Left renal cortex interstitium (tissue), 4 donors: Measurements from ENCODE around the gene MAP6. TPM values are rescaled to one million over a fixed set of nuclear protein-coding genes. Genes with fewer than 3 reads are reported as not detected.
"Not testable (repeated sequence)": the region's sequence is repeated elsewhere in the genome, so short reads cannot be mapped to it uniquely, and the experiment has no call there.

Experiments
- DNase-seq, 4 donors: peaks; one replicate each; pipeline ENCODE4 v3.0.0-alpha.2; 2013; ENCODE audit warnings: low read depth in 4 of 4, low spot score in 2 of 4, missing footprints in 1 of 4
- polyA plus RNA-seq, 4 donors: library from polyadenylated mRNA; unstranded; fragments of 120-200 nt; gene quantifications; one replicate each; pipeline ENCODE4 v1.2.1, GENCODE V29; 2013; ENCODE audit not compliant: insufficient read length in 4 of 4

Gene MAP6
- polyA plus RNA-seq = 10 to 100 TPM in 1 of 4 donors, 1 to 10 TPM in 3; 7.9 to 11.6 (median 9.5) TPM

- peak in 2 of 4 donors; percentile 10 to 21 for DNase-seq
Observed at GRCh38 chr11:75668451-75669297, at the start of gene MAP6. MAP6 (minus strand) TSS chr11:75669038; CDS start chr11:75668369, 669 bp downstream.

GRCh38 chr11:75717608-75718418 lies 49.0 kb upstream of the MAP6 start, which contains the start of gene MOGAT2:
MOGAT2 (plus strand) TSS chr11:75717838; CDS start chr11:75717889, 51 bp downstream.
- DNase-seq = no peak

DNA sequence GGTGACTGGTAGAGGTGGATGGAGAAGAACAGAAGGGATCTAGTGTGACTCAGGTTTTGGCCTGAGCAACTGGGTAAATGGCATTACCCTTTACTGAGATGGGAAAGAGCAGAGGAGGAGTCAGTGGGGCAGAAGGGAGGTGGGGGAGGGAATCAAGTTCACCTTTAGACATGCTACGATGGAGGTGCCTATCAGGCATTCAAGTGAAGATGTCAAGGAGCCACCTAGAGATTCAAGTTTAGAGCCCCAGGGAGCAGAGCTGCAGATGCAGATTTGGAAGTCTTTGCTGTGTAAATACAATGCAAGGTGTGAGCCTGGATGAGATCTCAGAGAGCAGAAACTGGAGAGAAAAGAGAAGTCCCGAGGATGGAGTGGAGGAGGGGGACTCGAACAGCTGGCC lies 47.8 kb upstream of the MAP6 start:
- no peak for DNase-seq

DNA sequence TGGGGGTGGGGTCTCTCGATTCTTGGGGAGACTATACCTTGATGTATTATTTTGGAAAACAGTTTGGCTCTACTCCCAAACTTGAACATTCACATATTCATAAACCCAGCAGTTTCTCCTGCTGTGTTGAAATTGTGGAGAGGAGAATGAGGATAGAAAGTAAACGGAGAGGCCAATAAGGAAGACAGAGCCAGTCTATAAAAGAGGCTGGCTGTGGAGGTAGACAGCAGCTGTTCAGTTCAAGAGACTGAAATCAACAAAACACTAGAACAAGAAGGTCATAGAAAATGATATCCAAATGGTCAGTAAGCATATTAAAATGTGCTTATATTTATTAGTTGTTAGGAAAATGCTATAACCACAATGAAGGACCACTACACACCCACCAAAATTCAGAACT lies 46.9 kb upstream of the MAP6 start:
- DNase-seq = no peak

DNA sequence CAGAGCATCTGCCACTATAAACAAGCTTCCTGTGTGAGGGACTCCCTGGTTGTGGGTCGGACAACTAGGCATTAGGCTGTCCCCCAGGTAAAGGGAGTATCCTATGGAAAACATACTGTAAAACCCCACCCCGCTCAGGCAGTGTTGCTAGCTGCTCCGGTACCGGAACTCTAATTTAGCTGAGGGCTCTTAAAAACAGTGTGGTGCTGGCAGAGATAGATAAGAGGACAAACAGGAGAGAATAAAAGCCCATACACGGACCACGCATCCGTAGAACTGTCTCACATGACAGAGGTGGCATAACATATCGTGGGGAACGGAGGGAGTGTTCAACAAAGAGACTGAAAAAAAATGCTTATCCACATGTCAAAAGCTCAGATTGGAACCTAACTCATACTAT lies 45.4 kb upstream of the MAP6 start:
- DNase-seq = no peak

DNA sequence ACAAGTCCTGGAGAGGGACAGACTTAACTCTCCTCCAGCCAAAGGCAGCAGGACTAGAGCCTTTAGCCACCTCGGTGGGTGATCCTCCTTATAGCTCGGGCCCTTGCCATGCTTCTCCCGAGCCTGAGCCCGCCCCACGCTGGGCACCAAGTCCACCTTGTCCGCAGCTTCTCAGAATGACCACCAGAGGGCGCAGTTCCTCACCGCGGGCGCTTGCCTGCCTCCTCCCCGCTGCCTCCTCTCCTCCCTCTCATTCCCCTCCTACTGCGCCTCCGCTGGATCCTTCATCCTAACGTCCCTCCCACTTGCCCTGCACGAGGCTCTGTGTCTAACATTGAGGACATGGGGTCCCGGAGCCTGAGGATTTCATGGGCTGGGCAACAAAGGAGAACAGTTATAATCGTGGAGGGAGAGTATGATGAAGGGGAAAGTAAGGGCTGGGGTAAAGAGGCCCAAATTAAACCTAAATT lies 37.5 kb upstream of the MAP6 start:
- peak in 3 of 4 donors; percentile 26 to 57 (median 44) for DNase-seq

DNA sequence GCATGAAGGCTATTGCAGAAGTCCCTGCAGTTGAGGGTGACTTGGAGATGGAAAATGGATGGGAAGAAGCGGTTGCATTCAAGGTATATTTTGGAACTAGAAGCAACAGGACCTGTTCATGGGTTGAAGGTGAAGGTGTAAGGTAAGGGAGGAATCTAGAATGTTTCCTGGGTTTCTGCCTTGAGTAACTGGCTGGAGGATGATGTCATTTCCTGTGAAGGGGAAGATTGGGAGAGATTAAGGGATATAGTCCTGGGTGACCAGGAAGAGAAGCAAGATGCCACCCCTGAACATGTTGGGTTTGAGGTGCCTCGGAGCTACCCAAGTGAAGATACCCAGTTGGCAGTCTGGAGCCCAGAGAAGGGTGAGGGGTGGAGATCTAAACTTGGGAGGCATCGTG lies 36.7 kb upstream of the MAP6 start:
- DNase-seq = no peak

- DNase-seq = no peak
Observed at GRCh38 chr11:75703695-75704237, 34.9 kb upstream of the MAP6 start.

- DNase-seq = no peak
Observed at GRCh38 chr11:75700940-75701339, 32.1 kb upstream of the MAP6 start.

DNA sequence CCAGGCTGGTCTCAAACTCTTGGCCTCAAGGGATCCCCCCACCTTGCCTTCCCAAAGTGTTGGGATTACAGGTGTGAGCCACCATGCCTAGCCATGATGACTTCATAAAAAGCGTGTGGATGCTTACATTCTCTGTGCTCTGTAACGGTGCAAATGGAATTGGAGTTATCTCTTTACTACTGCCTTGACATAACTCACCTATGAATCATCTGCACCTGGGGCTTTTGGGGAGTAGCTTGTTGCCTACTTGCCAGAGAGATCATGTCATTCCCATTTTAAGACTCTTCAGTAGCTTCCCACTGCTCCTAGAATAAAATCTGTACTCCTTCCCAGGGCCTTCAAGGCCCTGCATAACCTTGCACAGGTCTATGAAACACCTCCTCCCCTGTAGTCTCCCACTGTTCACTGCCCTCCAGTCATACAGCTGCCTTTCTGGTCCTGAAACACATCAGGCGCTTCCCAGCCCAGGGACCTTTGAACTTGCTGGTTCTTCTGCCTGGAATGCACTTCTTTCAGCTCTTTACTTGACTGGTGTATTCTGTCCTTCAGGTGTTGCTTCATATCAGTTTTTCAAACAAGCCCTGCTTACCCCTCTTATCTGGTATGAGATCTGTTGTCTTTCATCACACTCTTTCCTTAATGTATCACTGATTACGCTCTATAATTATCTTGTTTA lies 29.2 kb upstream of the MAP6 start:
- DNase-seq = no peak

DNA sequence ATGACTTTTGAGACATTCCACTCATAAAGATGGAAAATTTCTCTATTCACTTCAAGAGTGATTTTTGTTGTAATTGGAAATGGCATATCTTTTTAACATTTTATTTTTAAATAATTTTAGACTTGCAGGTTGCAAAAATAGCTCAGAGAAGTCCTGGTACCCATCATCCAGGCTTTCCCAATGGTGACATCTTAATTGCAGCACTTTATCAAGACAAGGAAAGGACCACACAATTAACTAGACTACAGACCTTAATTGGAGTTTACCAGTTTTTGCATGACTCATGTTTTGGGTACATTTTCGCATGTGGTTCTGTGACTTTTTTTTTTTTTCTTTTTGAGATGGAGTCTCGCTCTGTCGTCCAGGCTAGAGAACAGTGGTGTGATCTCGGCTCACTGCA lies 23.0 kb upstream of the MAP6 start:
- no peak for DNase-seq

- no peak for DNase-seq
Observed at GRCh38 chr11:75689863-75690609, 21.2 kb upstream of the MAP6 start.

- DNase-seq = not testable (repeated sequence)
Observed at GRCh38 chr11:75683856-75684255, 15.0 kb upstream of the MAP6 start.

GRCh38 chr11:75679566-75679965 lies 10.7 kb upstream of the MAP6 start:
- no peak for DNase-seq

GRCh38 chr11:75678620-75679259 lies 9.9 kb upstream of the MAP6 start:
- no peak for DNase-seq

GRCh38 chr11:75677909-75678308 lies 9.1 kb upstream of the MAP6 start:
- no peak for DNase-seq

GRCh38 chr11:75677275-75677674 lies 8.4 kb upstream of the MAP6 start:
- DNase-seq = no peak

DNA sequence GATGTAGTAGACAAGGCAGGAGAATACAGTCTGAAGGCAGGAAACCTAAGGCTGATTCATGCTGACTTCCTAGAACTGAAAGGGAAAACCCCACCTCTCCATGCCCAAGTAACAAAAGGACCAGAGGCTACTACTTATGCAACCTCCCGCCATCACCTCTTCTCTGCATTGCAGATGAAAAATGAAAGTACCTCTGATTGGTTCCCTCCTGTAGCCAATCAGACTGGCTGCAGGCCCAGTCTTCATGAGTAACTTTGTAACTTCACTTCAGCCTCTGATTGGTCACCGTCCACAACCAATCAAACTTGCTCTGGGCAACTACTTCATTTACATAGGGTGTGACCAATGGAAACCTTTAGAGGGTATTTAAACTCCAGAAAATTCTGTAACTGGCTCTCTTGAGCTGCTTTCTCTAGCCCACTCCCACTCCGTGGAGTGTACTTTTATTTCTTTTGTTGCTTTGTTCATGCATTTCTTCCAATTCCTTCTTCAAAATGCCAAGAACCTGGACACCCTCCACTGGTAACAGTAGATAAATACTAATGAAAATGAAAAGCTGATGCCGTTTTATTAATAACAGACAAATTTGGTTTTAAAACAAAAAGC lies 5.2 kb upstream of the MAP6 start:
- no peak for DNase-seq
